Mammary epithelial cell (primary cell): ENCODE results near the gene CATSPERD.

Experiments
- EZH2 ChIP-seq: IDR thresholded peaks from 2 replicates; pipeline ENCODE4 v1.6.1; 2012; ENCODE audit warnings: low read length, inconsistent platforms, borderline replicate concordance
- TF ChIP-seq, protein P1 (sequence below), 2 donors: IDR thresholded peaks in 1 of 2; conservative IDR thresholded peaks in 1 of 2; 2 replicates each; pipeline ENCODE4 v1.5.1; 2011 to 2012; ENCODE audit warnings: inconsistent platforms in 2 of 2, low read length in 2 of 2, mild to moderate bottlenecking in 2 of 2, control low read depth in 1 of 2, low read depth in 1 of 2; ENCODE audit not compliant: insufficient read depth in 1 of 2; ENCODE audit errors: extremely low read depth in 1 of 2

- TF ChIP-seq, protein P1, sequence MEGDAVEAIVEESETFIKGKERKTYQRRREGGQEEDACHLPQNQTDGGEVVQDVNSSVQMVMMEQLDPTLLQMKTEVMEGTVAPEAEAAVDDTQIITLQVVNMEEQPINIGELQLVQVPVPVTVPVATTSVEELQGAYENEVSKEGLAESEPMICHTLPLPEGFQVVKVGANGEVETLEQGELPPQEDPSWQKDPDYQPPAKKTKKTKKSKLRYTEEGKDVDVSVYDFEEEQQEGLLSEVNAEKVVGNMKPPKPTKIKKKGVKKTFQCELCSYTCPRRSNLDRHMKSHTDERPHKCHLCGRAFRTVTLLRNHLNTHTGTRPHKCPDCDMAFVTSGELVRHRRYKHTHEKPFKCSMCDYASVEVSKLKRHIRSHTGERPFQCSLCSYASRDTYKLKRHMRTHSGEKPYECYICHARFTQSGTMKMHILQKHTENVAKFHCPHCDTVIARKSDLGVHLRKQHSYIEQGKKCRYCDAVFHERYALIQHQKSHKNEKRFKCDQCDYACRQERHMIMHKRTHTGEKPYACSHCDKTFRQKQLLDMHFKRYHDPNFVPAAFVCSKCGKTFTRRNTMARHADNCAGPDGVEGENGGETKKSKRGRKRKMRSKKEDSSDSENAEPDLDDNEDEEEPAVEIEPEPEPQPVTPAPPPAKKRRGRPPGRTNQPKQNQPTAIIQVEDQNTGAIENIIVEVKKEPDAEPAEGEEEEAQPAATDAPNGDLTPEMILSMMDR (conservative IDR thresholded peaks at IDR 0.05 in 1 of 2, IDR thresholded peaks at IDR 0.05 in 1 of 2; ENCODE audit: extremely low read depth in 1 of 2, insufficient read depth in 1 of 2, low read depth in 1 of 2, low read length in 2 of 2), result no peak
- TF ChIP-seq EZH2, result no peak
Measured at GRCh38 chr19:5788422-5788821, 68.0 kb downstream of the CATSPERD start.
